ENCODE data around the gene TXNDC15.
A peak's percentile ranks its signal among the peaks of the same experiment; 100 is the strongest.
"Not testable (repeated sequence)": the region's sequence is repeated elsewhere in the genome, so short reads cannot be mapped to it uniquely, and the experiment has no call there.

The TXNDC15 gene

GRCh38 chr5:134879456-134879855 is 5.3 kb downstream of the TXNDC15 start:
- DNase-seq = no peak

GRCh38 chr5:134880937-134881336 is 6.8 kb downstream of the TXNDC15 start:
- not testable (repeated sequence) for DNase-seq

- not testable (repeated sequence) for DNase-seq
These were observed 7.5 kb downstream of the TXNDC15 start for GRCh38 chr5:134881711-134882110.

- DNase-seq = no peak
These were observed 13.5 kb downstream of the TXNDC15 start for GRCh38 chr5:134887593-134888159.

GRCh38 chr5:134889335-134889734 is 15.2 kb downstream of the TXNDC15 start:
- DNase-seq = no peak

GRCh38 chr5:134891473-134891872 is 17.3 kb downstream of the TXNDC15 start:
- DNase-seq = no peak

- no peak for DNase-seq
These were observed 18.1 kb downstream of the TXNDC15 start for GRCh38 chr5:134892282-134892681.

GRCh38 chr5:134892926-134893325 is 18.8 kb downstream of the TXNDC15 start:
- DNase-seq = no peak

GRCh38 chr5:134893748-134894505 is 19.8 kb downstream of the TXNDC15 start:
- DNase-seq = no peak

- DNase-seq = no peak
These were observed 28.1 kb downstream of the TXNDC15 start for GRCh38 chr5:134902071-134902801.

GRCh38 chr5:134904610-134905245 is 30.6 kb downstream of the TXNDC15 start, which contains the start of gene PCBD2:
TSS of gene PCBD2 (plus strand) at chr5:134905131. CDS start at chr5:134905140, 9 bp downstream.
- peak; percentile 93 for DNase-seq

- DNase-seq = peak; percentile 71
These were observed 31.2 kb downstream of the TXNDC15 start for GRCh38 chr5:134905246-134905996.

GRCh38 chr5:134906811-134907210 is 32.6 kb downstream of the TXNDC15 start:
- no peak for DNase-seq

- DNase-seq = not testable (repeated sequence)
These were observed 36.6 kb downstream of the TXNDC15 start for GRCh38 chr5:134910752-134911151.

GRCh38 chr5:134911285-134912206 is 37.4 kb downstream of the TXNDC15 start:
- DNase-seq = no peak

GRCh38 chr5:134913254-134913653 is 39.1 kb downstream of the TXNDC15 start:
- no peak for DNase-seq

- no peak for DNase-seq
These were observed 39.6 kb downstream of the TXNDC15 start for GRCh38 chr5:134913795-134914194.

- no peak for DNase-seq
These were observed 43.1 kb downstream of the TXNDC15 start for GRCh38 chr5:134917070-134917815.

GRCh38 chr5:134918861-134919260 is 44.7 kb downstream of the TXNDC15 start:
- DNase-seq = no peak

- DNase-seq = no peak
These were observed 46.8 kb downstream of the TXNDC15 start for GRCh38 chr5:134920848-134921575.

Data from NCI-H345 (cell line).